Right lobe of liver (tissue), 6 donors: ENCODE data around the gene RTN3. TPM values are rescaled to one million over a fixed set of nuclear protein-coding genes. Genes with fewer than 3 reads are reported as not detected.

Experiments used
- ATAC-seq, 4 donors: fragments of 200-7000 bp; cut with Tn5 transposase; one replicate each; pipeline ENCODE4 v1.9.1; 2020; ENCODE audit warnings: mild to moderate bottlenecking in 4 of 4, moderate library complexity in 4 of 4
- DNase-seq, 3 donors: peaks; one replicate each; pipeline ENCODE4 v3.0.0-alpha.2; 2020
- H3K27ac ChIP-seq, 3 donors: fragments of 200-600 bp; one replicate each; pipeline ENCODE4 v1.8.0; 2022
- H3K27me3 ChIP-seq, 2 donors: fragments of 200-600 bp; one replicate each; pipeline ENCODE4 v1.8.0; 2022
- H3K36me3 ChIP-seq, 4 donors: fragments of 200-600 bp; sonication (generic) in 1 of 4; one replicate each; pipeline versions ENCODE4 v1.5.1 to v1.8.0; 2017 to 2022; ENCODE audit warnings: control low read depth in 1 of 4
- H3K4me1 ChIP-seq, 4 donors: fragments of 200-600 bp; sonication (generic) in 1 of 4; one replicate each; pipeline versions ENCODE4 v1.5.1 to v1.8.0; 2017 to 2022; ENCODE audit warnings: control low read depth in 1 of 4
- H3K4me3 ChIP-seq, 3 donors: fragments of 200-600 bp; one replicate each; pipeline ENCODE4 v1.8.0; 2022
- H3K9me3 ChIP-seq, 4 donors: fragments of 200-600 bp; sonication (generic) in 1 of 4; one replicate each; pipeline versions ENCODE4 v1.5.1 to v1.8.0; 2017 to 2022; ENCODE audit warnings: control low read depth in 1 of 4
- CTCF ChIP-seq, 4 donors: fragments of 200-600 bp in 3 of 4; fragments of 450-650 bp in 1 of 4; IDR thresholded peaks; one replicate each; pipeline versions ENCODE4 v1.5.1 to v1.8.0; 2016 to 2022; ENCODE audit warnings: antibody characterized with exemption in 4 of 4, mild to moderate bottlenecking in 2 of 4
- POLR2A ChIP-seq: fragments of 450-650 bp; IDR thresholded peaks from one replicate; pipeline ENCODE4 v1.6.1; 2017; ENCODE audit warnings: antibody characterized with exemption, mild to moderate bottlenecking
- WGBS: methylation state at CpG from one replicate; pipeline ENCODE4 v1.1.6; 2018; ENCODE audit warnings: low coverage, low lambda C conversion rate; ENCODE audit not compliant: insufficient coverage; ENCODE audit errors: missing lambda C conversion rate; 5-methylcytosine and 5-hydroxymethylcytosine counted together
- intact Hi-C, 2 donors: fragments of 100-400 bp; cut with DNase I; formaldehyde crosslinking; loops; one replicate each; pipeline versions ENCODE4 v1.11.2 to v1.14.1; 2022
- total RNA-seq, 6 experiments: library from RNA; depleted of rRNA in 2 of 6; stranded (reverse); fragments of >200 nt in 2 of 6; fragmentation: NEBNext Ultra II Directional in 3 of 6; extraction: Animal tissue kit (Norgen Biotek cat#: 25700) in 3 of 6; gene quantifications; one replicate each; pipeline versions ENCODE4 v1.1.0 to v1.2.4, GENCODE V29; 2016 to 2023
- donor health status: DM: no; HTN: yes; CAD: no.
- donor health status: DM: no; HTN: no; CAD: no.
- donor health status: DM: no; HTN: no; CAD: no.
- donor health status: DM: no; HTN: yes; CAD: no.
- donor health status: DM: no; HTN: yes; CAD: no.

The RTN3 gene
- total RNA-seq, 6 experiments from 2014 or later, result 47.3 to 70.5 (median 52.9) TPM

GRCh38 chr11:63666874-63667273 is 14.4 kb upstream of the RTN3 start:
- Histone ChIP-seq H3K27ac (no peak overlapping the region), H3K4me1 (peaks cover 0 to 14% (median 8%) of the 10 kb centered on the region in 4 donors)

GRCh38 chr11:63667995-63668795 is 13.1 kb upstream of the RTN3 start:
- Histone ChIP-seq H3K9me3 (no peaks in the 10 kb centered on the region), H3K36me3 (no peaks in the 10 kb centered on the region), H3K4me1 (peaks cover 0 to 14% (median 9%) of the 10 kb centered on the region in 4 donors), H3K4me3 (no peak overlapping the region), H3K27ac (no peak overlapping the region), H3K27me3 (no peaks in the 10 kb centered on the region)
- ATAC-seq, result no peak
- no peak for TF ChIP-seq CTCF (IDR thresholded peaks at IDR 0.05)
- no peak for TF ChIP-seq POLR2A
- intact Hi-C loops, result no loop called here
- DNase-seq, result no peak
- WGBS, result 82% methylated on average over 3 of the region's 3 CpGs

More at GRCh38 chr11:63666874-63667273, 14.4 kb upstream of the RTN3 start:
- ATAC-seq (no peak), DNase-seq (no peak)
- intact Hi-C loops, result no loop called here
- no peaks in the 10 kb centered on the region for H3K9me3 ChIP-seq
- H3K36me3 ChIP-seq, result no peaks in the 10 kb centered on the region
- 75% methylated on average over 4 of the region's 4 CpGs for WGBS
- H3K4me3 ChIP-seq, result no peak overlapping the region
- no peak for TF ChIP-seq POLR2A
- H3K27me3 ChIP-seq, result no peaks in the 10 kb centered on the region

- H3K27me3 ChIP-seq, result no peaks in the 10 kb centered on the region
- peaks cover 0 to 14% (median 9%) of the 10 kb centered on the region in 4 donors for H3K4me1 ChIP-seq
- DNase-seq, result no peak
- no peaks in the 10 kb centered on the region for H3K36me3 ChIP-seq
- H3K9me3 ChIP-seq, result no peaks in the 10 kb centered on the region
- H3K27ac ChIP-seq, result peak overlapping the region; percentile 93 to 98 (median 96)
- TF ChIP-seq POLR2A, result no peak
- TF ChIP-seq CTCF (IDR thresholded peaks at IDR 0.05), result no peak
- intact Hi-C loops, result no loop called here
- peak overlapping the region; percentile 72 to 90 (median 81) for H3K4me3 ChIP-seq
- no peak for ATAC-seq
- 14% methylated on average over 7 of the region's 7 CpGs for WGBS
Observed at GRCh38 chr11:63670096-63670432, 11.2 kb upstream of the RTN3 start.

DNA sequence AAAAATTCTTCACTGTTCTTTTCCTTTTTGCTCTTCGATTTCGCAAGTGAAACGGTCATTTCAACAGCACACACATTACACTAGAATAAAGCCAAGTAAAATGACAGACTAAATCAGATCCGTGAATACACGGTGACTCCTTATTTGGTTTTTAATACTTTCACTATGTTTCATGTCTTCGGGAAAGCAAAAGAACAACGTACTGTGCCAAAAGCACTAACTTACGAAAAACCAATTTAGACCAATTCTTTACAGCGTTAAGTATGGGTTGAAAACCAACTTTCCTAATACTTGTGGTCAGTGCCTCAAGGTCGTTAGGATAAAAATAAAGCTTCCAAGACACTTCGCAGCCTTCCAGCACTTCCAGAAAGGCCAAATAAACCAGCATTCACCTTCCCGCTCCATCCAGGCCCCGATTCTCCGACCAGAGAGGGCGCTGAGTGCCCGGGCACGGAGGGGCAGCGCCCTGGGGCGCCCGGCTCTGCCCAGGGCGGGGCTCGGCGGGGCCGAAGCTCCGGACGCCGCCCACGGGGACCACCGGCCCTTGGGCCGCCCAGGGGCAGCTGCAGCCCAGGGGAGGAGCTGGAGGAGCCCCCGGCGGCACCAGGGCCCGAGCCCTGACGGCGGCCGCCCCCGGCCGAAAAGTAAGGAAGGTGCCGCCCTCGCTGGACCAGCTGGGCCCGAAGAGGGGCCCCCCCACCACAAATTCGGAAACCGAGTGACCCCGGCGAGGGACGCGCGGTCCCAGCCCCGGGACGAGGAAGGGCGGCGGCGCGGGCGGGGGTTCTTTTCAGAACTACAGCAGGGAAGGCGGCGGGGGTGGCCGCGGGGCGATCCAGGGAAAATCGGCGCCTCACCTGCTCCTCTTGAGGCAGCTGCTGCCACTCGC is 10.6 kb upstream of the RTN3 start:
- Histone ChIP-seq H3K4me3 (peak overlapping the region; percentile 72 to 90 (median 81)), H3K9me3 (no peaks in the 10 kb centered on the region), H3K27me3 (no peaks in the 10 kb centered on the region), H3K27ac (peak overlapping the region; percentile 93 to 98 (median 96)), H3K36me3 (no peaks in the 10 kb centered on the region), H3K4me1 (peaks cover 0 to 14% (median 9%) of the 10 kb centered on the region in 4 donors)
- TF ChIP-seq POLR2A (no peak), CTCF (IDR thresholded peaks at IDR 0.05) (peak; percentile 18 to 55 (median 46))
- WGBS, result under 1% methylated on average over 15 of the region's 63 CpGs
- ATAC-seq (peak; percentile 61 to 74 (median 68)), DNase-seq (peak; percentile 71 to 74 (median 73))
- intact Hi-C loops, result no loop called here
